ENCODE results near the gene STH.

- TF ChIP-seq CTCF (conservative IDR thresholded peaks at IDR 0.05 in 1 of 2, IDR thresholded peaks at IDR 0.05 in 1 of 2; ENCODE audit: extremely low read depth in 1 of 2, insufficient read depth in 1 of 2, low read depth in 1 of 2, low read length in 2 of 2): no peak
- TF ChIP-seq EZH2 (IDR thresholded peaks at IDR 0.05; ENCODE audit: borderline replicate concordance, low read length): no peak
Observed at GRCh38 chr17:46000292-46000691, 1.2 kb downstream of the STH start.

Data from mammary epithelial cell (primary cell).